H9 (cell line): ENCODE measurements around the gene GFOD2. TPM values are rescaled to one million over a fixed set of nuclear protein-coding genes. Genes with fewer than 3 reads are reported as not detected.

Experiments
- DNase-seq: peaks from one replicate; pipeline ENCODE4 v3.0.0-alpha.2; 2017
- H2AFZ ChIP-seq: one replicate; pipeline ENCODE4 v1.6.1; 2013; ENCODE audit warnings: mild to moderate bottlenecking, low read length, control low read depth, moderate library complexity
- H2AK5ac ChIP-seq: 2 replicates; pipeline ENCODE4 v1.6.1; 2013; ENCODE audit warnings: low read length, control low read depth, mixed read lengths; ENCODE audit not compliant: insufficient read length
- H2BK120ac ChIP-seq: one replicate; pipeline ENCODE4 v1.6.1; 2013; ENCODE audit warnings: low read depth, mild to moderate bottlenecking, low read length, control low read depth, inconsistent platforms; ENCODE audit not compliant: poor library complexity, severe bottlenecking
- H2BK12ac ChIP-seq: 2 replicates; pipeline ENCODE4 v1.6.1; 2013; ENCODE audit warnings: low read length, control low read depth, mixed read lengths, low read depth; ENCODE audit not compliant: insufficient read length
- H2BK15ac ChIP-seq: 2 replicates; pipeline ENCODE4 v1.6.1; 2013; ENCODE audit warnings: low read depth, low read length, control low read depth
- H2BK20ac ChIP-seq: one replicate; pipeline ENCODE4 v1.6.1; 2013; ENCODE audit warnings: low read depth, mild to moderate bottlenecking, low read length, control low read depth, inconsistent platforms; ENCODE audit not compliant: poor library complexity, severe bottlenecking
- H2BK5ac ChIP-seq: 2 replicates; pipeline ENCODE4 v1.6.1; 2013; ENCODE audit warnings: low read length, control low read depth, mixed read lengths; ENCODE audit not compliant: insufficient read length
- H3K14ac ChIP-seq: 2 replicates; pipeline ENCODE4 v1.6.1; 2013; ENCODE audit warnings: low read length, control low read depth; ENCODE audit not compliant: insufficient read depth
- H3K18ac ChIP-seq: 2 replicates; pipeline ENCODE4 v1.6.1; 2013; ENCODE audit warnings: low read depth, mild to moderate bottlenecking, mixed read lengths, low read length, control low read depth; ENCODE audit not compliant: insufficient read length
- H3K23ac ChIP-seq: 2 replicates; pipeline ENCODE4 v1.6.1; 2013; ENCODE audit warnings: low read length, control low read depth, mixed read lengths, low read depth; ENCODE audit not compliant: insufficient read length
- H3K23me2 ChIP-seq: 2 replicates; pipeline ENCODE4 v1.6.1; 2013; ENCODE audit warnings: low read depth, mild to moderate bottlenecking, mixed read lengths, low read length, control low read depth; ENCODE audit not compliant: insufficient read length, poor library complexity, severe bottlenecking
- H3K27ac ChIP-seq: 2 replicates; pipeline ENCODE4 v1.5.1; 2013; ENCODE audit warnings: low read length, control low read depth, mixed read lengths, low read depth; ENCODE audit not compliant: insufficient read length
- H3K27me3 ChIP-seq: 2 replicates; pipeline ENCODE4 v1.6.1; 2013; ENCODE audit warnings: low read length, control low read depth, inconsistent platforms; ENCODE audit not compliant: insufficient read depth
- H3K4ac ChIP-seq: 2 replicates; pipeline ENCODE4 v1.6.1; 2013; ENCODE audit warnings: low read depth, mild to moderate bottlenecking, control low read depth, inconsistent platforms, low read length, moderate library complexity
- H3K4me1 ChIP-seq: 2 replicates; pipeline ENCODE4 v1.6.1; 2013; ENCODE audit warnings: low read length, control low read depth, inconsistent platforms; ENCODE audit not compliant: insufficient read depth
- H3K4me2 ChIP-seq: 2 replicates; pipeline ENCODE4 v1.6.1; 2013; ENCODE audit warnings: low read length, control low read depth, mixed read lengths; ENCODE audit not compliant: insufficient read length, insufficient read depth
- H3K56ac ChIP-seq: 2 replicates; pipeline ENCODE4 v1.6.1; 2013; ENCODE audit warnings: low read depth, mild to moderate bottlenecking, mixed read lengths, low read length, control low read depth; ENCODE audit not compliant: insufficient read length
- H3K79me1 ChIP-seq: 2 replicates; pipeline ENCODE4 v1.6.1; 2013; ENCODE audit warnings: low read depth, mild to moderate bottlenecking, moderate library complexity, low read length, control low read depth, inconsistent platforms; ENCODE audit not compliant: insufficient read depth, poor library complexity, severe bottlenecking
- H3K79me2 ChIP-seq: 2 replicates; pipeline ENCODE4 v1.6.1; 2013; ENCODE audit warnings: low read length, control low read depth, inconsistent platforms; ENCODE audit not compliant: insufficient read depth
- H3K9ac ChIP-seq: 2 replicates; pipeline ENCODE4 v1.6.1; 2013; ENCODE audit warnings: low read length, control low read depth, mixed read lengths; ENCODE audit not compliant: insufficient read length; ENCODE audit errors: extremely low read depth
- H3K9me3 ChIP-seq: one replicate; pipeline ENCODE4 v1.6.1; 2013; ENCODE audit warnings: low read depth, low read length, inconsistent platforms; ENCODE audit not compliant: control insufficient read depth
- H3T11ph ChIP-seq: one replicate; pipeline ENCODE4 v1.6.1; 2013; ENCODE audit warnings: mild to moderate bottlenecking, low read length, control low read depth, inconsistent platforms
- H4K20me1 ChIP-seq: one replicate; pipeline ENCODE4 v1.6.1; 2013; ENCODE audit not compliant: control insufficient read depth, insufficient read length, insufficient read depth
- H4K5ac ChIP-seq: 2 replicates; pipeline ENCODE4 v1.6.1; 2013; ENCODE audit warnings: low read depth, mild to moderate bottlenecking, mixed read lengths, low read length, control low read depth; ENCODE audit not compliant: insufficient read length
- H4K8ac ChIP-seq: replicated peaks from 2 replicates; pipeline ENCODE4 v1.6.1; 2013; ENCODE audit warnings: low read length, control low read depth, mixed read lengths, low read depth; ENCODE audit not compliant: insufficient read length
- H4K91ac ChIP-seq: 2 replicates; pipeline ENCODE4 v1.6.1; 2013; ENCODE audit warnings: low read depth, mild to moderate bottlenecking, moderate library complexity, mixed read lengths, low read length, control low read depth; ENCODE audit not compliant: insufficient read length
- H3K27ac Mint-ChIP-seq, 3 experiments: 2 replicates in 2 of 3; 3 replicates in 1 of 3; pipeline ENCODE4 v1.8.0; 2020 to 2021; ENCODE audit warnings: mixed read lengths in 3 of 3, mild to moderate bottlenecking in 1 of 3, moderate library complexity in 1 of 3
- H3K27me3 Mint-ChIP-seq: 2 replicates; pipeline ENCODE4 v1.8.0; 2021; ENCODE audit warnings: low read depth, mild to moderate bottlenecking, moderate library complexity, mixed read lengths
- H3K36me3 Mint-ChIP-seq, 3 experiments: 2 replicates in 2 of 3; 3 replicates in 1 of 3; pipeline ENCODE4 v1.8.0; 2020 to 2021; ENCODE audit warnings: low read depth in 3 of 3, mixed read lengths in 3 of 3; ENCODE audit not compliant: insufficient read depth in 1 of 3
- H3K4me1 Mint-ChIP-seq, 2 experiments: 2 replicates each; pipeline ENCODE4 v1.8.0; 2020; ENCODE audit warnings: mixed read lengths in 2 of 2
- H3K4me3 Mint-ChIP-seq, 2 experiments: 2 replicates in 1 of 2; 3 replicates in 1 of 2; pipeline ENCODE4 v1.8.0; 2020 to 2021; ENCODE audit warnings: mild to moderate bottlenecking in 2 of 2, mixed read lengths in 2 of 2, moderate library complexity in 1 of 2
- H3K9me3 Mint-ChIP-seq, 2 experiments: 2 replicates in 1 of 2; 3 replicates in 1 of 2; pipeline ENCODE4 v1.8.0; 2020; ENCODE audit warnings: mild to moderate bottlenecking in 2 of 2, mixed read lengths in 2 of 2, moderate library complexity in 1 of 2
- CTCF ChIP-seq: fragments of 200-600 bp; sonication (generic); conservative IDR thresholded peaks from 3 replicates; pipeline ENCODE4 v1.8.0; 2021; ENCODE audit warnings: antibody characterized with exemption, mild to moderate bottlenecking
- WGBS: extraction: QIAGEN DNeasy Blood & Tissue Kit; methylation state at CpG from one replicate; pipeline ENCODE4 v1.1.7; 2013; ENCODE audit warnings: missing lambda C conversion rate, low lambda C conversion rate, mixed read lengths; ENCODE audit not compliant: insufficient read length; ENCODE audit errors: extremely low coverage; 5-methylcytosine and 5-hydroxymethylcytosine counted together
- total RNA-seq: library from RNA; stranded (reverse); gene quantifications from 2 replicates; pipeline ENCODE4 v1.2.1, GENCODE V29; 2021

Gene GFOD2
- total RNA-seq, 1 experiment from 2014 or later = 21.8 TPM

DNA sequence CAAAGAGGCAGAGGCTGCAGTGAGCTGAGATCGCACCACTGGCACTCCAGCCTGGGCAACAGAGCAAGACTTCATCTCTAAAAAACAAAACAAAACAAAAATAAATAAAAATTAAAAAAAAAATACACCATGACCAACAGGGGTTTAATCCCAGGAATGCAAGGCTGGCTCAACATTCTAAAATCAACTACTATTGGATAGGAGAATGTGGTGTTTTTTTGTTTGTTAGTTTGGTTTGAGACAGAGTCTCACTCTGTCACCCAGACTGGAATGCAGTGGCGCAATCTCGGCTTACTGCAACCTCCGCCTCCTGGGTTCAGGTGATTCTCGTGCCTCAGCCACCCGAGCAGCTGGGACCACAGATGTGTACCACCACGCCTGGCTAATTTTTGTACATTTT is 19.9 kb downstream of the GFOD2 start:
- Histone ChIP-seq H3K27me3 (no peaks in the 10 kb centered on the region), H4K91ac (no peak overlapping the region), H3K4me2 (no peak overlapping the region), H3K9ac (no peak overlapping the region), H2BK12ac (no peak overlapping the region), H2BK120ac (no peak overlapping the region), H3K79me1 (no peaks in the 10 kb centered on the region), H3K23me2 (no peaks in the 10 kb centered on the region), H2AFZ (no peak overlapping the region), H4K5ac (no peak overlapping the region), H3K18ac (no peak overlapping the region), H3K4me1 (no peaks in the 10 kb centered on the region), H3K23ac (no peak overlapping the region), H4K20me1 (no peaks in the 10 kb centered on the region), H3K27ac (no peak overlapping the region), H3K56ac (no peak overlapping the region), H3K9me3 (no peaks in the 10 kb centered on the region), H2BK15ac (no peak overlapping the region), H2AK5ac (no peak overlapping the region), H3K4ac (no peak overlapping the region), H4K8ac (no peak overlapping the region), H3K79me2 (no peaks in the 10 kb centered on the region), H3K14ac (no peak overlapping the region), H2BK20ac (no peak overlapping the region), H3T11ph (no peak overlapping the region), H2BK5ac (no peak overlapping the region)
- Mint-ChIP-seq H3K9me3 (peaks cover 0 to 4% of the 10 kb centered on the region in 2 experiments; a peak in 2 of 5 replicates), H3K27me3 (no peaks in the 10 kb centered on the region), H3K27ac (no peak overlapping the region; a peak in 1 of 7 replicates), H3K36me3 (peaks cover 3 to 6% (median 5%) of the 10 kb centered on the region in 3 experiments; a peak in 4 of 7 replicates), H3K4me1 (peaks cover 3 to 4% of the 10 kb centered on the region in 2 experiments; a peak in 3 of 4 replicates), H3K4me3 (no peak overlapping the region)
- no peak for DNase-seq
- TF ChIP-seq CTCF = no peak
- no CpG with 5 or more reads among the region's 7 CpGs for WGBS
